Hepatic stellate cell (primary cell): Measurements from ENCODE around the gene PSMD7.
"Not testable (repeated sequence)": the region's sequence is repeated elsewhere in the genome, so short reads cannot be mapped to it uniquely, and the experiment has no call there.

Experiments used
- DNase-seq: peaks from one replicate; pipeline ENCODE4 v3.0.0; 2011; ENCODE audit warnings: low spot score

Gene PSMD7

DNA sequence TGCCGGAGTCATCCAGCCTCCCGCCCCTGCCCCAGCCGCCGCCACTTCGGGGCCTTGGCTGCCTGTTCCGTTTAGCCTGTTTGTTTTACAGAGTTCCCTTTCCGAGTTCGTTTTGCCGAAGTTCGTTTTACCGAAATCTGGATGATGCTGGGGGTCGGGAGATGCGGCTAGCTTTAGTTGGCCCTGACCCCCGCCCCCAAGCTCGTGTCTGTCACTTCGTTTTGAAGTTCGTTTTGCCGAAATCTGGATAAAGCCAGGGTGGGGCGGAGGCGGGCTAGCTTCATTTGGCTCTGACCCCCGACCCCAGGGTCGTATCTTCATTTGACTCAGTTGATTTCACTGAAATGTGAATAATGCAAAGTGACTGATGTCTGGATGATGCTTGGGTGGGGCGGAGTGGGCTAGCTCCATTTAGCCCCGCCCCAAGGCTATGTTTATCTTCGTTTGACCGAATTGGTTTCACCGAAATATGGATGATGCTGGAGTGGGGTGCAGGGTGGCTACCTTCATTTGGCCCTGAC is 591 bp downstream of the PSMD7 start:
- peak; percentile 44 for DNase-seq

DNA sequence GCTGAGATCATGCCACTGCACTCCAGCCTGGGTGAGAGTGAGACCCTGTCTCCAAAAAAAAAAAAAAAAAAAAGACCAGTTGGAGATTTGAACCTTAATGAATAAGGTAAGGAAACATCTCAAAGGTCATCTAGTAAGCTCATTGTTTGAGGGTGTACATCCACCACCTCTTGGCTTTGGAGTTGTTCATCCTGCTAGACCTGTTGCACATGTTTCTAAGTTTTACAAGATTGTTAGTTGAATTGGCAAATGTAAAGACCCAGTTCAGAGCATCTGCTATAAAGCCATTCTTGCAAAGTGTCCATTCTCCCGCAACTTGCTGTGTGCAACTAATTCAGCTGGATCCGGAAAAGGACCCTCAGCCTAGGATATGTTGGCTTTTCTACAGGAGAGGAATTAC is 1.5 kb downstream of the PSMD7 start:
- no peak for DNase-seq

DNA sequence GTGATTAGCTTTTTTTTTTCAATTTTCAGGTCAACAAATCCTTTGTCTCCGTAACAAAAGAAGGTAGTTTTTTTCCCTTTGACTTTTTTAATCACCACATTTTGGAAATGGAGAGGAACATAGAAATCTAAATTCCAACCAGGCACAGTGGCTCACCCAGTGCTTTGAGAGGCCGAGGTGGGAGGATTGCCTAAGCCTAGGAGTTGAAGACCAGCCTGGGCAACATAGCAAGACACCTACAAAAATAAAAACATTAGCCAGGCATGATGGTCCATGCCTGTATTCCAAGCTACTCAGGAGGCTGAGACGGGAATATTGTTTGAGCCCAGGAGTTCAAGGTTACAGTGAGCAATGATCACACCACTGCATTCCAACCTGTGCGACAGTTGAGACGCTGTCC is 5.7 kb downstream of the PSMD7 start:
- DNase-seq, result no peak

DNA sequence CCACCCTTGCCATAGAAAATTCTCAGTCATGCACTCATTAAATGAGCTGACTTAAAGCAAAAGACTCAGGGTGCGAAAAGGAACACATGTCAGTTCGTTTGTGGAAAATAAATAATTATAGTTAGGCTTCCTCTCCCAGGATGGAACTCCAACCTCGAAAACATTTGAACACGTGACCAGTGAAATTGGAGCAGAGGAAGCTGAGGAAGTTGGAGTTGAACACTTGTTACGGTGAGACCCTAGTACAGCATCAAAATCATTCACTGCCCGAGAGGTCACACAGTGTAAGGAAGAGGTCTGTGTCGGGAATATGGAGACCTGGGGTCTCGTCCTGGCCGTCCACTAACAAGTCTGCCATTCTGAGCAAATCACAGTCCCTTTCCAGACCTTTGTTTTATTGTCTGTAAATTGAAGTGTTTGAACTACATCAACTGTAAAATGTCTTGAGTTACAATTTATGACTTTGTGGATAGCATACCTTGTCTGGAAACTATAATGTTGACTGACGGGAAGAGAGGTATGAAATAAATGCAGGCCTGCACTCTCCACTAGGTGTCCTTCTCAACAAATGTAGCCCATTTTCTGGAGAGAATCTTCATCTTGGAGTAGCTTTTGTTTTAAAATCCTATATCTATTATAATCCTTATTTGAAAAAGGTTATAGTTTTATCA is 7.7 kb downstream of the PSMD7 start:
- DNase-seq, result no peak

DNA sequence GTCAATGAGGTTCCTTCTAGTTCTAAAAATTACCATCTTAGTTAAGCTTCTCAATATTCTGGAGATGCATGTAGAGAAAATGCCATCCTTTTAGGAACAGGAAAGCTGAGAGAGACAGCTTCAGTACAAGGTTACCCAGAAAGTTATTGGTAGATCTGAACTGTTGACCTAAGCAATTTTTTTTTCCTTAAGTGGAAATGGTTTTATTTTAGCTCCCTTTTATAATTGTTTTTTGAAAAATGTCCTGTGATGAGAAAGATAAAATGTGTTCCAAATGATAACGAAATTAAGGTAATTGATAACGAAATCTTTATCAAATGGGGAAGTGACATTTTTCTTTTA is 8.2 kb downstream of the PSMD7 start:
- DNase-seq, result no peak

DNA sequence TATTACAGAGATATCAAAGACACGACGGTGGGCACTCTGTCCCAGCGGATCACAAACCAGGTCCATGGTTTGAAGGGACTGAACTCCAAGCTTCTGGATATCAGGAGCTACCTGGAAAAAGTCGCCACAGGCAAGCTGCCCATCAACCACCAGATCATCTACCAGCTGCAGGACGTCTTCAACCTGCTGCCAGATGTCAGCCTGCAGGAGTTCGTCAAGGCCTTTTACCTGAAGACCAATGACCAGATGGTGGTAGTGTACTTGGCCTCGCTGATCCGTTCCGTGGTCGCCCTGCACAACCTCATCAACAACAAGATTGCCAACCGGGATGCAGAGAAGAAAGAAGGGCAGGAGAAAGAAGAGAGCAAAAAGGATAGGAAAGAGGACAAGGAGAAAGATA is 8.7 kb downstream of the PSMD7 start:
- no peak for DNase-seq

DNA sequence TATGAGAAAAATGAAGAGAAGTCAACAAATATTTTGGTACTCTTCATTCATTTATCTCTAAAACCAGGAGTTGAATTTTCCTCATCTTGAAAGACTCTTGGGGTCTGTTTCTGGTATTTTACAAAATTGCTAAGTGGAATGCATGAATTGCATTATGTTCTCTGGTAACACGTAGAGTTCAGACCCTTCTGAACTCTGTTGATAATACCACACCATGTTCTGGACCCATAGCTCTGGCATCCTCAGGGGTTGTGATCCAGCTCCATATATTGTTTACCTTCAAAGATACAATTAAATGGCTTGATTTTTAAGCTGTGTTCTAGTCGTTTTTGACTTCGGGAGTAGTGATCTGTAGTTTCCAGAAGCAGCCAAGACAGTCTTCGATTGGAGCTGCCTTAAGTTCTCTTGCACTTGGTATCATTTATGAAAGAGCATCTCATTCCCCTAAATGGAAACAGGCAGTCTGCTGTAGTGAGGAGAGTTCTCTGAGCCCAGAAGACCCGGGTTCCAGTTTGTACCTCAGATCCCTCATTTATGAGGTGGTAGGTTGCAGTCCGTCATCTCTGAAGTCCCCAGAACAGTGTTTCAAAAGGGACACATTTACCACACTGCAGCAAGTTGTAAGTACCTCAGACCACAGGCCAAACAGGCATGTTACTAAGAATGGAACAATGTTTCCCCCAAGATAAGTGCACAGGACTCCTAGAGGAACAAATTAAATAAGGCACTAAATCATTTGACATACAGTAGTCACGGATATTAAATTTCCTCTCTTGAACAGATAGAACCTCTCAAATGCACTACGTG is 9.6 kb downstream of the PSMD7 start:
- no peak for DNase-seq

DNA sequence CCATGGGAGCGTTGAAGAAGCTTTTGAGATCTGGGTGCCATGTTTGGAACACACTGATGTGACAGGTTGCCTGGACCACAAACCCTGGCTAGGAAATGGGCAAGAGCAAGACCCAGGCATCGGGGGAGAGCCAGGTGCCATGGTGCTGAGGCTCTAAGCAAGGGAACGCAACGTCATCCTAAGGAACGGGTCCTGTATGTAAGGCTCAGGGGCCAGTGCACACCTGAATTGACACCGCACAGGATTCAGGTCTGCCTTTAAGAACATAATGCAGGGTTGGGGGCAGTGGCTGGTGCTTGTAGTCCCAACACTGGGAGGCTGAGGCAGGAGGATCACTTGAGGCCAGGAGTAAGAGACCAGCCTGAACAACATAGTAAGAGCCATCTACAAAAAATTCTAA is 10.8 kb downstream of the PSMD7 start:
- no peak for DNase-seq

DNA sequence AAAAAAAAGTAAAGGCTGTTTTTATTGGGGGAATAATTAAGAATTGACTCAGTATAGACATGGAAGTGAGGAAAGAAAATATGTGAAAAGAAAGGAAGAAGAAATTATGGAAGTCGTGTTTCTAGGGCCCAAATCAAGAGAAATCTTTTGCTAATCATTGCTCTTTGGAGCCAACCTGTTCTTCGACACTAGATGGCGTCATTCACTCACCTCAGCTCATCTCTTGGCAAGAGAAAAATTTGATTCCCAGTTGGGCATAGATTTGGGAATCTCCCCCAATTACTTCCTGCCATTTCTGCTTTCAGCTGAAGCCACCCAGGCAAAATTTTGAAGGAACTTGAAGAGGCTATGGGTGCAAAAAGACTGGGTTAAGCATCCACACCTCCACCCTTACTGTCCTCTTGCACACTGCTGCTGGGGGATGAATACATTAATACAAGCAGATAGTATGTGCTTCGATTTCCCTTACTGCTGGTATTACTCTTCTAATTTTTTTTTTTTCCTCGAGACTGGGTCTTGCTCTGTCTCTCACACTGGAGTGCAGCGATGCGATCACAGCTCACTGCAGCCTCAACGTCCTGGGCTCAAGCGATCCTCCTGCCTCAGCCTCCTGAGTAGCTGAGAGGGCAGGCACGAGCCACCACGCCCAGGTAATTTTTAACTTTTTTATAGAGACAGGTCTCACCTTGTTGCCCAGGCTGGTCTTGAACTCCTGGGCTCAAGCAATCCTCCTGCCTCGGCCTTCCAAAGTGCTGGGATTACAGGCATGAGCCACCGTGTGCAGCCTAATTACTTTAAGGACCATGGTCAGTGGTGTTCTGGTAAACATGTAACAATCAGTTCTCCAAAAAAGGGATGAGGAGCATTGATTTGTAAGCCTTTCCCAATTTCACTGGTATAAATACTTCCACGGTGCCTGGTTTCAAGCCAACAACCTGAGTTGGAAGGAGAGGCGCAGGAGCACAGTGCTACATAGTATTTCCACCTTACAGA is 13.5 kb downstream of the PSMD7 start:
- peak; percentile 61 for DNase-seq

DNA sequence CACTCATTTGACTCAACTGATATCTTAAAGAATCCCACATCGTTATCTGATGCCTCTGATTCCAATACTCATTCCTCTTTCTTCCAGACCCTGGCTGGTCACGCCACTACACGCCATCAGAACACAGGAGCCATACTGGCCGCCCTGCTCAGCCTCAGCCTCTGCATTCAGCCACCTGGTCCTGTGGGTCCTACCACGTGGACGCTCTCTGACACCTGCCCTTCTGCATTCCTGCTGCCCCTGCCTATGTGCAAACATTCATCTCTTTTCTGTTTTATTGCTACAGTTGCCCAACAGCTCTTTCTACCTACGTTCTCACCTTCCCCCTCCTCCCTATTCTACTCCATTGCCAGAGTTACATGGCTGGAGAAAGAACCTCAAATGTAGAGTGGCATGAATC is 18.4 kb downstream of the PSMD7 start:
- no peak for DNase-seq

DNA sequence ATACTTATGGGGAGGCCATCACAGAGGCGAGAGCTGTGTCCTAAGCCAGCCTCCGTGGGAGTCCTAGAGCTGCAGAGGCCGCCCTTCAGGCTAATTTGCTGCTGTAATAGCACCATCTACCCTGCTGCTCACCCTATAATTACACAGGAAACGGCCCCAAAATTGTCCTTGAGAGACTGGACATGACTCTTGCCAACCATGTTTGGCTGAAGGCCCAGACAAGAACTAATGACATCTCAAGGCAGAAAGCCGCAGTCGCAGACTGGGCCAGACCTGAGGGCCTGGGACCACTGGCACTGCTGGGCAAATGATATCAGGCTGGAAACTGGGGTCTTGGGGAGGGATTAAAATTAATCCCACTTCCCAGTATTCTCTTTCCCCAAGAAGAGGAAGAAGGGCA is 24.1 kb downstream of the PSMD7 start:
- no peak for DNase-seq

DNA sequence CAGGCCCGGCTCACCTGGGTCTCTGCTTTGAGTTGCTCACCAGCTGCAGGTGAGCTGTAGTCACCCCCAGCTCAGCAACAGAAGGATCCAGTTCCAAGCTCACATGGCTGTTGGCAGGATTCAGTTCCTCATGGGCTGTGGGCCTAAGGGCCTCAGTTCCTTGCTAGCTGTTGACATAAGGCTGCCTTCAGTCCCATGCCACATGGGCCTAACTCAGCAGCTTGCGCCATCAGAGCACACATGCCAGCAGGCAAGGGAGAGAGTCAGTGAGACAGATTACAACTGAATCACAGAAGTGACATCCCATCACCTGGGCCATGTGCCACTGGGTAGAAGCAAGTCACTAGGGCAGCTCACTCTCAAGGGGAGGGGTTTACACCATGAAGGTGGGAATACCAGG is 24.7 kb downstream of the PSMD7 start:
- DNase-seq, result no peak

DNA sequence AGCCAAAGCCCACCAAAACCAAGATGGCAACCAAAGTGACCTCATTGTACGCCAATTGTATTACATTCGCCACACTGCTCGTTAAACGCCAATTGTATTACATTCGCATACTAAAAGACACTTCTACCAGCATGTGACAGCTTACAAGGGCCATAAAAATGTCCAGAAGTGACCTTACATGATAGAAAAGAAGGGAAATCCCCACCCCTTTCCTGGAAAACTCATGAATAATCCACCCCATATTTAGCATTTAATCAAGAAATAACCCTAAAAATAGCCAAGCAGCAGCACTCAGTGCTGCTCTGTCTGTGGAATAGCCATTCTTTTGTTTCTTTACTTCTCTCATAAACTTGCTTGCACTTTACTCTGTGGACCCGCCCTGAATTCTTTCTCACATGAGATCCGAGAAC is 25.7 kb downstream of the PSMD7 start:
- no peak for DNase-seq

DNA sequence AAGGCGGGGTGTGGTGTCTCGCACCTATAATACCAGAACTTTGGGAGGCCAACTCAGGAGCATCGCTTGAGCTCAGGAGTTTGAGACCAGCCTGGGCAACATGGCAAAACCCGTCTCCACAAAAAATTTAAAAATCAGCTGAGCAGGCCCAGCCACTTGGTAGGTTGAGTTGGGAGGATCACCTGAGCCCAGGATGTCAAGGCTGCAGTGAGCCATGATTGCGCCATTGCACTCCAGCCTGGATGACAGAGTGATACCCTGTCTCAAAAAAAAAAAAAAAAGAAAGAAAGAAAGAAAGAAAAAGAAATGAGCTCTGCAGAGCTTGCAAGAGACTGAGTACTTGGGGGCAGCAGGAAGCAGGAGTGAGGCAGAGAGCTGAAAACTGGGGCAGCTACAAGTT is 28.2 kb downstream of the PSMD7 start:
- DNase-seq, result not testable (repeated sequence)

DNA sequence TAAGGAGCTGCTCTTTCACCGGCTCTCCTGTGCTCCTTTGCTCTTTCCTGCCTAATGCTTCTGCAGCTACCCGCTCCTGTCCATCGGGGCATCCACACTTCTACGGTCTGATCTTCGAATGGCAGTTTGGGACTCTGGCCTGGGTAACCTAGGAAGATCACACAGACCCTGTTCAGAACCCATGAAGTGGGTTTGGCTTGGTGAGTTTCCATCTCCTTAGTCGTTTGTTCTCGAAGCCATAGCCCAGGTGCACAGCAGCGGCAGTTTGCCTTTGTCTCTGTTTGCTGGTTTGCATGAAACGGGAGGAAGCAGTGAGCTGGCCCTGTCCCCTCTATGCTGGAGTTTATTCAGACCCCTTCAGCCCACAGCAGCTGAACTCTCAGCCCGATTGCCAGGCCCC is 29.0 kb downstream of the PSMD7 start:
- DNase-seq, result no peak

DNA sequence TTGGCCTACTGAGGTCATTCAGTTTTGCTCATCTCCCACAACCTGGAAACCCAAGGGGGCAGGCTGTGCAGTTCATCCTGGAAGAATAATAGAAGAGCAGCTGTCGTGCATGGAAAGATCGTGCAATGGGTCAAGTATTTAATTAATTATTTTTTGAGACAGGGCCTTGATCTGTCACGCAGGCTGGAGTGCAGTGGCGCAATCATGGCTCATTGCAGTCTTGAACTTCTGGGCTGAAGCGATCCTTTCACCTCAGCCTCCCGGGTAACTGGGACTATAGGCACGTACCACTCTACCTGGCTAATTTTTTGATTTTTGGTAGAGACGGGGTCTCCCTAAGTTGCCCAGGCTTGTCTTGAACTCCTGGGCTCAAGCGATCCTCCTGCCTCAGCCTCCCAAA is 31.7 kb downstream of the PSMD7 start:
- not testable (repeated sequence) for DNase-seq

DNA sequence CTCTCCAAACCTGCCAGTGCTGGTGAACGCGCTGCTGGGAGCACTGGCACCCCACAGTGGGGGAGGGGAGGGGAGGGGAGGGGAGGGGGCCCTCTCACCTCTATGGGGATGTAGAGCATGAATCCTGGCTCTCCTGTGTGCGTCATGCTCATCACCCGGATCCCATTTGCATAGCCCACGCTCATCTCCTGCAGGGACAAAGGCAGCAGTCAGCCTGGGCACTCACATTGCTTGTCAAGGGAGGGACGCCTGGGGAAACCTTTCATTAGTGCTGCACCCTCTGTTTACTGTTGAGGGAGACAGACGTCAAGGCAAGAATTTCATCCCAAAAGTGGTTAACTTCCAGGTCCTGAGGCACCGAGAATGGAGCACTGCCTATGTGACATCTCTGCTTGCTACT is 35.9 kb downstream of the PSMD7 start:
- DNase-seq, result not testable (repeated sequence)

DNA sequence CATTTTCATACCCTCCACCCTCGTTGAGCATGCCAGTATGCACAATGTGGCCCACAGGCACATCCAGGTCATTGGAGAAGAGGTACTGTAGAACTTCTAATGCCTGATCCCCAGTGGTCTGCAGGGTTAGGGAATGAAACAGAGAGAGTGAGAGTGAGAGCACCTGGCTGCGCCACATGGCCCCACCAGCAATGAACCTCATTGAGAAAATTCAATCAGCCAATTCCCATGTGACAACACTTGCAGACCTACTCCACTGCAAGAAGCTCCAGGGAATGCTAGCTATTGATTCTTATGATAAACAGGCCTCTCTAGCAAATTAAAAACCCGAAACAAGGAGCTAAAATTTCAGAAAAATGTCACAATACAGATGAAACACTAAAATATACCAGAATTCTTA is 40.9 kb downstream of the PSMD7 start:
- not testable (repeated sequence) for DNase-seq

DNA sequence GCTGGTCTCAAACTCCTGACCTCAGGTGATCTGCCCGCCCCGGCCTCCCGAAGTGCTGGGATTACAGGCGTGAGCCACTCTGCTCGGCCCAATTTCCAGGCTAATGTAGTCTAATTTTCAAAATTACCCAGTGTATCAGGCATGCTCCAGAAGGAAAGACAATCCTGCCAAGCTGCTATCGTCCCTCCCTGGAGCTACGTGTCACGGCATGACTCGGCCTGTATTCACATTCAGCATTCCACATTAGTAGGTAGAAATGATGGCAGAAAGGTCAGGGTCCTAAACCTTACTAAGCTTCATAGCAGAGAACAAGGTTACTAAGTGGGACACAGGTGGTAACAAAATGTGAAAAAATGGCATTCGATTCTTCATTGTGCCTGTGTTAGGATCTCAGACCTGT is 42.6 kb downstream of the PSMD7 start:
- DNase-seq, result not testable (repeated sequence)

DNA sequence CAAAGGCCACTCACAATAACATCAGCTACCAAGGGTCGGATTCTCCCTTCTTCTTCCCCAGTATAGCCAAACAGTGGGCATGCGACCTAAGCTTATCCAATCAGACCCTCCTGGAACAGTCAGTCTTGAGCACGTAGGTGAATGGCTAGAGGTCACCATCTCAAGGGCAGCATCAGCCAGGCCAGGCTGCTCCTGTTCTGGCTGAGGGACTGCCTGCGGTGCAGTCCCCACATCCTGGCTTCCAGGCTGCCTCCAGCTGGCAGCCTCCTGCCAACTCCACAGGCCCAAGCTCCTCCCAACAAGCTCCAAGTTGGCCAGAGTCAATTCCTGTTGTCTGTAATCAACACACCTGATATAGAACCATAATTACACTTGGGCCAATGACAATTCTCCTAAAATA is 56.4 kb downstream of the PSMD7 start:
- not testable (repeated sequence) for DNase-seq
